Bronchial epithelial cell (primary cell): ENCODE measurements around the gene SAFB. TPM values are rescaled to one million over a fixed set of nuclear protein-coding genes. Genes with fewer than 3 reads are reported as not detected.

Experiments
- DNase-seq: peaks from one replicate; pipeline ENCODE4 v3.0.0-alpha.2; 2010; ENCODE audit warnings: low read depth
- FAIRE-seq: peaks from 2 replicates; lab custom pipeline; 2011; peaks lifted over from hg19 to GRCh38; lab: Jason Lieb, UNC
- H3K27me3 ChIP-seq: 2 replicates; pipeline ENCODE4 v1.5.1; 2011; ENCODE audit warnings: low read length; ENCODE audit not compliant: control insufficient read depth, insufficient read depth
- H3K36me3 ChIP-seq: 2 replicates; pipeline ENCODE4 v1.5.1; 2011; ENCODE audit warnings: low read length; ENCODE audit not compliant: control insufficient read depth, insufficient read depth
- H3K4me3 ChIP-seq: 2 replicates; pipeline ENCODE4 v1.5.1; 2011; ENCODE audit warnings: mild to moderate bottlenecking, low read depth, low read length, control low read depth
- CTCF ChIP-seq: IDR thresholded peaks from 2 replicates; pipeline ENCODE4 v1.5.1; 2011; ENCODE audit warnings: mild to moderate bottlenecking, moderate library complexity, low read length, control low read depth, inconsistent platforms; ENCODE audit not compliant: insufficient read depth, severe bottlenecking
- total RNA-seq: library from RNA; depleted of rRNA; stranded (reverse); fragments of >200 nt; gene quantifications from 2 replicates; pipeline ENCODE4 v1.2.1, GENCODE V29; 2014

Gene SAFB
- total RNA-seq: 44.0 and 80.6 TPM in 2 replicates

- no peaks in the 10 kb centered on the region for H3K27me3 ChIP-seq
- peak; percentile 93 for FAIRE-seq
- H3K4me3 ChIP-seq: peak within 1 kb of the TSS; percentile 92
- H3K36me3 ChIP-seq: peaks cover 14% of the 10 kb centered on the region
- TF ChIP-seq CTCF: no peak
- DNase-seq: peak; percentile 99
These were observed at the start of gene SAFB, which contains the start of gene SAFB2 for GRCh38 chr19:5622465-5623396. Gene SAFB, plus strand, starts transcription at chr19:5623083. Its CDS starts 123 bp downstream, at chr19:5623206. Gene SAFB2, minus strand, starts transcription at chr19:5622776. Its CDS starts 61 bp downstream, at chr19:5622715.

GRCh38 chr19:5575590-5575989 is 47.3 kb upstream of the SAFB start:
- no peak for DNase-seq
- FAIRE-seq: no peak
- Histone ChIP-seq H3K4me3 (no peak overlapping the region), H3K27me3 (no peaks in the 10 kb centered on the region), H3K36me3 (no peaks in the 10 kb centered on the region)
- no peak for TF ChIP-seq CTCF

- DNase-seq: peak; percentile 33
- no peaks in the 10 kb centered on the region for H3K36me3 ChIP-seq
- peak; percentile 99 for TF ChIP-seq CTCF
- FAIRE-seq: no peak
- peak overlapping the region; percentile 40 for H3K4me3 ChIP-seq
- no peaks in the 10 kb centered on the region for H3K27me3 ChIP-seq
These were observed 44.6 kb upstream of the SAFB start for GRCh38 chr19:5578097-5578846.

GRCh38 chr19:5579286-5579685 is 43.6 kb upstream of the SAFB start:
- no peak for TF ChIP-seq CTCF
- H3K4me3 ChIP-seq: no peak overlapping the region

GRCh38 chr19:5579697-5580096 is 43.2 kb upstream of the SAFB start:
- no peak overlapping the region for H3K4me3 ChIP-seq
- no peaks in the 10 kb centered on the region for H3K36me3 ChIP-seq
- H3K27me3 ChIP-seq: no peaks in the 10 kb centered on the region
- no peak for TF ChIP-seq CTCF
- no peak for FAIRE-seq
- DNase-seq: no peak

More at GRCh38 chr19:5579286-5579685, 43.6 kb upstream of the SAFB start:
- DNase-seq (no peak), FAIRE-seq (no peak)
- Histone ChIP-seq H3K27me3 (no peaks in the 10 kb centered on the region), H3K36me3 (no peaks in the 10 kb centered on the region)
